ENCODE data around the gene NF1.

NF1 gene

GRCh38 chr17:31413081-31413799 is 318.5 kb downstream of the NF1 start:
- no peak for DNase-seq

- DNase-seq: peak; percentile 27
These were observed 319.2 kb downstream of the NF1 start for GRCh38 chr17:31413874-31414549.

DNA sequence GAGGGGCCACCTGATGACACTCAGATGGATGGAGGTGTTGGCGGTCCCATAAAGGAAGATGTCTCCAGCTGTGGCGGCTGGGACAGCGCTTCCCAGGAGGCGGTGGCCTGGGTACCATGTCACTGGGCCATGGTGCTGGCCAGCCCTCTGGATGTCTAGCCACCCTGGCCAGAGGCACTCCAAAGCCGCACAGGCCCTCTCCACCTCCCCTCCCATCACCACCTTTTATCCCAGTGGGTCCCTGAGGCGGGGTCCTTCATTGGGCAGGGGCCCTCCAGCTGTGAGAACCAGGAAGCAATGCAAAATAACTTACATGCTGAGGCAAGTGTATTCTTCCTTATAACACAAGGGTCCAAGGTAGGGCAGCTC is 319.8 kb downstream of the NF1 start:
- no peak for DNase-seq

DNA sequence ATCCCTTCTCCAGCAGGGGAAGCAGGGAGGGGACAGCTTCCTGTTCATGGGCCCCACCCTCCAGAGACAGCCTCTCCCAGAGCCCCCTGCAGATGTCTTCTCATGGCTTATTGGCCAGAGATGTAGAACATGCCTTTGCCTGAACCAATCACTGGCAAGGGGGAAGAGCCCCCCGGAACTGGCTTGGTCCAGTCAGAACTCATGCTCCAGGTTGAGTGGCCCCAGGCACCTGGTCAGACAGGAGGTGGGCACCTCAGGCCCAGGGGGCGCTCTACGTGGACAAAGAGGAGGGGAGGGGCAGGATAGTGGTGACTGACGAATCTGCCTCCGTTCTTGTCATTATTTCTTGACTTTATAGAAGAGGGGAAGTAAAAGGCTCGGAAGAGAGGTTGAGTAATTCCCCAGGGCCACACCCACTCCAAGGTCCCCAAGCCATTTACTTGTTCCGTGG is 320.3 kb downstream of the NF1 start:
- DNase-seq: no peak

DNA sequence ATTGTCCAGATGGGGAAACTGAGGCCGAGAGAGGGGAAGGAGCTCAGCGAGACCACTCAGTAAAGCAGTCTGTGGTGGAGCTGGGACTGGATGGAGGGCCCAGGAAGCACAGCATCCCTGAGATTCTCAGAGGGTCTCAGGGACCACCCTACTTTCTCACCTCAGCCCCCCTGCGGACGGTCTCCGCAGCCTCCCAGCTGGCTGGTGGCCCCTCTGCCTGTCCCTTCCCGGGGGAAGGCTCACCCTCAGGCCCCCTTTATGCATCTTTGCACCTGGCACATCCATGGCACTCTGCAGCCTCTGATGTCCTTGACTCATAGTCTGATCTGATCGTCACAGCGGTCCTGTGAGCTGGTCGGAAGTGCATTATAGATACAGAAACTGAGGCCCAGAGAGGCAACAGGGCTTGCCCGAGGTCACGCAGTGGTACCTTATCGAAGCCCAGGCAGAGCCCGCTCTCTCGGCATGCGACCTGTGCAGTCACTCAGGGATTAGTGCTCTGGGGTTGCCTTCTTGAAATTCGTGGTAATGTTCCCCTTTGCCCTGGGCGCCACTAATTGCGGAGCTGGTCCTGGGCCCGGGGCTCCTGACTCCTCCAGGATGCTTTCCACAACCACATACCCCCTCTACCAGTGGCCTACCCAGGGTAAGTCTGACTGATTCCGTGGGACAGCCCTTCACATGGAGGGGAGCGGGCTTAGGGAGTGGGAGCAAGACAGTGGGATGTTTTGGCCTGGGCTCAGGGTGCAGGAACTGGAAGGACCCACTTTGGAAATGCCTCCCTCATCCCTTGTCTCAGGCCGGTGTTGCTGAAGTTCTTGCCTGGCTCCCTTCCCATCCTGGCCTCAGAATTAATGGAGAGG is 321.1 kb downstream of the NF1 start:
- DNase-seq: no peak

DNA sequence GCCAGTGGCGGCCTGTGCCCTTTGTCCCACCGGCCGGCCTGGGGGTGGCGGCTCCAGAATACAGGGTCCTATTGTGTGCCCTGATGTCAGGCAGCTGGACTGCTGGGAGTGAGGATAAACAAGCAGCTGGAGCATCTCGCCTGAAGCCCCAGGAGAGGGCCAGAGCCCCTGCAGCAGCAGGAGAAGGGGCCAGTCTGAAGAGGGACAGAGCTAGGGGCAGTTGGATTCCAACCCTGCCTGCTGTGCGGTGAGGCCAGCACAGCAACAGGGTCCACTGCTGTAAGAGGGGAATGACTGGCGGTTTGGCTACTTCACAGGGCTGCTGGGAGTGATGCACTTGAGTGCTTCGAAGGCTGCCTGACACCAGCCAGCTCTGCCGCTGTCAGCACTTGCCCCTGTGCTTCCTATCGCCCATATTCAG is 321.7 kb downstream of the NF1 start:
- no peak for DNase-seq

GRCh38 chr17:31417051-31417792 is 322.4 kb downstream of the NF1 start:
- DNase-seq: no peak

GRCh38 chr17:31418773-31419350 is 324.1 kb downstream of the NF1 start:
- DNase-seq: no peak

- DNase-seq: no peak
These were observed 327.7 kb downstream of the NF1 start for GRCh38 chr17:31422443-31422842.

- DNase-seq: no peak
These were observed 330.1 kb downstream of the NF1 start for GRCh38 chr17:31424944-31425281.

GRCh38 chr17:31425282-31426040 is 330.7 kb downstream of the NF1 start:
- peak; percentile 60 for DNase-seq
